Panc1 (cell line): ENCODE data around the gene GID8.

Experiments
- TCF7L2 ChIP-seq: IDR thresholded peaks from 2 replicates; pipeline ENCODE4 v1.6.1; 2011; ENCODE audit warnings: mild to moderate bottlenecking, low read depth, low read length, inconsistent platforms
- TF ChIP-seq, protein P1 (sequence below): fragments of 450-650 bp; IDR thresholded peaks from 2 replicates; pipeline ENCODE4 v1.5.1; 2017; ENCODE audit warnings: mild to moderate bottlenecking

DNA sequence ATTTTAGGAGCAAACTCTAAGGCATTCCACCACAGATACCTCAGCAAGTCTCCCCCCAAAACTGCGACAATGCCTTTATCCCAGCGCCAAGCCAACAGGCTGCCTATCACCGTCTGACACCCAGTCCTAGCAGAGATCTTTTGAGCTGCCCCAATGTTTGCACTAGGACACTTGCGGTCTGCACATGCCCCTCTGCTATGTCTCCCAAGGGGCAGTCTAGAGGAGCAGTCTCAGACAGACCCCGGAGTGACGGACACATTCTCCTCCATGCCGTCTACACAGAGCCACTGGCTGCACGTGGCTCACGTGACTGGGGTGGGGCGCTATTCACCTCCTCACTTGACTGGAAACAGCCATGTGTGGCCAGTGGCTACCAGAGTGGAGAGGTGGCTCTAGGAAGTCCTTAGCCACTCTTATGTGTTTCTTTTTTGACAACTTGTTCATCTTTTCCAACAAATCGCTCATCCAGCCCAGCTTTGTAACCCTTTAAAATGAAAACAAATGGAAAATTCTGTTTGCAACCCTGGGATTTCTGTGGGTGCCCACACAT is 27.7 kb upstream of the GID8 start:
- TF ChIP-seq, protein P1, sequence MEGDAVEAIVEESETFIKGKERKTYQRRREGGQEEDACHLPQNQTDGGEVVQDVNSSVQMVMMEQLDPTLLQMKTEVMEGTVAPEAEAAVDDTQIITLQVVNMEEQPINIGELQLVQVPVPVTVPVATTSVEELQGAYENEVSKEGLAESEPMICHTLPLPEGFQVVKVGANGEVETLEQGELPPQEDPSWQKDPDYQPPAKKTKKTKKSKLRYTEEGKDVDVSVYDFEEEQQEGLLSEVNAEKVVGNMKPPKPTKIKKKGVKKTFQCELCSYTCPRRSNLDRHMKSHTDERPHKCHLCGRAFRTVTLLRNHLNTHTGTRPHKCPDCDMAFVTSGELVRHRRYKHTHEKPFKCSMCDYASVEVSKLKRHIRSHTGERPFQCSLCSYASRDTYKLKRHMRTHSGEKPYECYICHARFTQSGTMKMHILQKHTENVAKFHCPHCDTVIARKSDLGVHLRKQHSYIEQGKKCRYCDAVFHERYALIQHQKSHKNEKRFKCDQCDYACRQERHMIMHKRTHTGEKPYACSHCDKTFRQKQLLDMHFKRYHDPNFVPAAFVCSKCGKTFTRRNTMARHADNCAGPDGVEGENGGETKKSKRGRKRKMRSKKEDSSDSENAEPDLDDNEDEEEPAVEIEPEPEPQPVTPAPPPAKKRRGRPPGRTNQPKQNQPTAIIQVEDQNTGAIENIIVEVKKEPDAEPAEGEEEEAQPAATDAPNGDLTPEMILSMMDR, result no peak
- TF ChIP-seq TCF7L2, result no peak
